ENCODE measurements around the gene VIT. TPM values are rescaled to one million over a fixed set of nuclear protein-coding genes. Genes with fewer than 3 reads are reported as not detected.

The VIT gene
- total RNA-seq, 4 donors from 2014 or later, result 48.2 to 135 (median 93.4) TPM

DNA sequence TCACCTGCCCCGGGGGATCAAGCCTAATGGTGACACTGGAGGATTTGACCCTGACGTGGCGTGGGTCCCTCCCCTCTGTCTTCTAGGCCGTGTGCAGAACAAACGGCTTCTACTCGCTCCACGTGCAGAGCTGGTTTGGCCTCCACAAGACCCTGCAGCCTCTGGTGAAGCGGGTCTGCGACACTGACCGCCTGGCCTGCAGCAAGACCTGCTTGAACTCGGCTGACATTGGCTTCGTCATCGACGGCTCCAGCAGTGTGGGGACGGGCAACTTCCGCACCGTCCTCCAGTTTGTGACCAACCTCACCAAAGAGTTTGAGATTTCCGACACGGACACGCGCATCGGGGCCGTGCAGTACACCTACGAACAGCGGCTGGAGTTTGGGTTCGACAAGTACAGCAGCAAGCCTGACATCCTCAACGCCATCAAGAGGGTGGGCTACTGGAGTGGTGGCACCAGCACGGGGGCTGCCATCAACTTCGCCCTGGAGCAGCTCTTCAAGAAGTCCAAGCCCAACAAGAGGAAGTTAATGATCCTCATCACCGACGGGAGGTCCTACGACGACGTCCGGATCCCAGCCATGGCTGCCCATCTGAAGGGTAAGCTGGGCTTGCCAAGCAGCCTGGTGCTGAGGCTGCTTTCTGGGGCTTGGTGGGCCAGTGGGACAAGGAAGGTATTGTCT, 112.0 kb downstream of the VIT start:
- TF ChIP-seq, protein P1, sequence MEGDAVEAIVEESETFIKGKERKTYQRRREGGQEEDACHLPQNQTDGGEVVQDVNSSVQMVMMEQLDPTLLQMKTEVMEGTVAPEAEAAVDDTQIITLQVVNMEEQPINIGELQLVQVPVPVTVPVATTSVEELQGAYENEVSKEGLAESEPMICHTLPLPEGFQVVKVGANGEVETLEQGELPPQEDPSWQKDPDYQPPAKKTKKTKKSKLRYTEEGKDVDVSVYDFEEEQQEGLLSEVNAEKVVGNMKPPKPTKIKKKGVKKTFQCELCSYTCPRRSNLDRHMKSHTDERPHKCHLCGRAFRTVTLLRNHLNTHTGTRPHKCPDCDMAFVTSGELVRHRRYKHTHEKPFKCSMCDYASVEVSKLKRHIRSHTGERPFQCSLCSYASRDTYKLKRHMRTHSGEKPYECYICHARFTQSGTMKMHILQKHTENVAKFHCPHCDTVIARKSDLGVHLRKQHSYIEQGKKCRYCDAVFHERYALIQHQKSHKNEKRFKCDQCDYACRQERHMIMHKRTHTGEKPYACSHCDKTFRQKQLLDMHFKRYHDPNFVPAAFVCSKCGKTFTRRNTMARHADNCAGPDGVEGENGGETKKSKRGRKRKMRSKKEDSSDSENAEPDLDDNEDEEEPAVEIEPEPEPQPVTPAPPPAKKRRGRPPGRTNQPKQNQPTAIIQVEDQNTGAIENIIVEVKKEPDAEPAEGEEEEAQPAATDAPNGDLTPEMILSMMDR (IDR thresholded peaks at IDR 0.05; ENCODE audit: low read depth), result no peak

DNA sequence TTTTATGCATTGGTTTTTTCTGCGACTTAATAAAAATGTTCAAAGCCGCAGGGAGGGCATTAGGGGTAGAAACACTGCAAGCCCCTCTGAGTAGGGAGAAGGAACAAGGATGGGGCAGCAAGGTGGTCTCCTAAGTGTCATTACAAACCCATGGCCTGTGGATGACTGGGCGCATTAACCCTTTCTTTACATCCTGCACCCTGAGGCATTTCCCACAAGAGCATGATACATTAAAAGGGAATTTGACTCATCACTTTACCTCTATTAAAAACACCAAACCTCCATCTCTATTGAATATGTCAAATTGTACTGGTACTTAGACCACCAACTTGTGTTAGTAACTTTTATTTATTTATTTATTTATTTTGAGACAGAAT, 112.5 kb downstream of the VIT start:
- TF ChIP-seq, protein P1 (IDR thresholded peaks at IDR 0.05; ENCODE audit: low read depth), result no peak

DNA sequence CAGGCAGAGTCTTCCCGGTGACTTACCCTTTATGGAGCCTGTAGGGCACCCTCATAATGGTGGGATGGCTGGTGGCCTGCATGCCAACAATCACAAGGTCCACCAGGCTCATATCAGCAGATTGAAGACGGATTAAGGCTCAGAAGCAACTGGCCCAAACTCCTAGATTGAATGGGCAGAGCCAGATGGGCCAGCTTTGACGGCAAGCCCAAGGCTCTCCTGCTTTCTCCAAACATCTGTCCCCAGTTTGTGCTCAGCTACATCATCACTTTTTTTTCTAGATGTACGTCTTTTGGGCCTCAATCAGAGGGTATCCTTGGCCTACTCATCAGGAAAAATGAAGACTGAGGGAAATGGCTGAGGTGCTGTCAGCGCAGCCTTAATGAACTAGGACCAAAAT, 114.6 kb downstream of the VIT start:
- TF ChIP-seq, protein P1 (IDR thresholded peaks at IDR 0.05; ENCODE audit: low read depth), result no peak

DNA sequence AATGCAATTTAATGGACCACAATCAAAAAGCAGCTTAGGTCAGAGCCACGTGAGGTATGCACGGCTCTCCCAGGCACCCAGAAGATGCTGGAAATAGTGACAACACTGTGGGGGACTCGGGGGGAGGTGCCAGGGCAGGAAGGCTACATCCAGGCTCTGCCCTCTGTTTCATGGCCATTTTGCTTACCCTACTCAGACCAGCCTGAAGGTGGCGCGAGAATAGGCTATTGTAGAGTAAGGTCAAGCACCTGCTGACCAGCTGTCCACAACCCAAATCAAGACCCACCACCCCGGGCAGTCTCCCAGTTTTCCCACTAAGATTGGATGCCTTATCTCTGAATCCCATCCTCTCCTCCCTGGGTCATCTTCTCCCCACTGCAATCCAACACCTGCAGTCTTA, 115.7 kb downstream of the VIT start:
- TF ChIP-seq, protein P1 (IDR thresholded peaks at IDR 0.05; ENCODE audit: low read depth), result no peak

DNA sequence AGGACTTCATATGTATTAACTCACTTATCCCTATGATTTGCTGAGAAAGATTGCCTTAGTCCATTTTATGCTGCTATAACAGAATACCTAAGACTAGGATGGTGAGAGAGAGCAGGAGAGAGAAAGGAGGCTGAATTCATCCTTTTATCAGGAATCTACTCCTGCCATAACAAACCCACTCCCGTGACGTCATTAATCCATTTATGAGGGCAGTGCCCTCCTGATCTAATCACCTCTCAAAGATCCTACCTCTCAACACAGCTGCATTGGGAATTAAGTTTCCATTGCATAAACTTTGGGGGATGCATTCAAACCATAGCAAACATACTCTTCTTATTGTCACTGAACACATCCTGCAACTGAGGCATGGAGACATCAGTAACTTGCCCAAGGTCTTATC, 122.0 kb downstream of the VIT start:
- TF ChIP-seq, protein P1 (IDR thresholded peaks at IDR 0.05; ENCODE audit: low read depth), result no peak

DNA sequence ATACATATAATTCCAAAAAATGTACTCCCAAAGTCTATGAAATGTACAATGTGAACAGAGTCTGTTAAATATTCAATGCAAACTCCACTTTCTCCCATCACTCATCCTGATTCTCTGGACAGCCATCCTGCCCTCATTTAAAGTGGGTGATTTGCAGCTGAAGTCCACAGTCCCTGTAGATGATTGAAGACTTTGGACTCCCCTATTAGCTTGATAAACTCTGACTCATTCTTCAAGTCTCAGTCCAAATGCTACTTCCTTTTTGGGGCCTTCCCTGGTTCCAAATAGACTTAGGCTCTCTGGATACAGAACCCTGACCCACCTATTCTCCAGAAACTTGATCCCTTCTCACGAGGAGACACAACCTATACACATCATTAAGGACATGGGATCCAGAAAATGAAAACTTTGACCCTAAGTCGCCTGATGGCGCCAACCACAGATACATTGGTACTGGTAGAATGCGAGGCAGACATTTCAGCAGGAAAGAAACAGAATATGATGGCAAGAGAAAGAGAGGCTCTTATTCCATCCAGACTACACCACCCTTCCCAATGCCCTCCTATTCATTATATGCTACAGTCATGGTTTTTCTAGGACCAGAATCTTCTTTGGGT, 122.7 kb downstream of the VIT start:
- TF ChIP-seq, protein P1 (IDR thresholded peaks at IDR 0.05; ENCODE audit: low read depth), result no peak

DNA sequence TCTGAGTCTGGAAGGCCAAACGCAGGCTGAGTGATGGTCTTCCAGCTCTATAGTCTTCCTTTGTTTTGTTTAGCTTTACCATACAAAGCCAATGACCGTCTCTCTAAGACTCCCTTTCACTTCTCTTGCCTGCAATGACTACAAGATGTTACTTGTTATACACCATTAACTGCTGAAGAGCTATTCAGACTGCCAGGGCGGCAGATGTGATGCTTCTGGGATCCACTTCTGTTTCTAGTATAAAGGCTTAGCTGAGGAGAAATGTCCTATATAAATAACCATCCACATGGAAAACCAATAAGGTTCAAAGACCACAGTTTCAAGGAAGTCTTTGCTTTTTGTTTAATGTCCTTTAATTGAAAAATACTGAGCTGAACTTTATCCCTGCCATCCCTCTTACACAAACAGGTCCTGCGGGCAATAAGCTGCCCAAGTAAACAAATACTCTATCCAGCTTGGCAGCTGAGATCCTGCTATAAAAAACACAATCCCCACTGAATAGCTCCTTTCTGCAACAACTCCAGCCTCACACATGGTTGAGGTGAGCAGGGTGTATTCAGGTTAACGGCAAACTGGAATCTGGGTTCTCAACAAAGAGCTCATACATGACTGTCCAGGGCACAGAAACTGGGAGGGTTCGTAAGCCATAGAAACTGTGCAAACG, 124.6 kb downstream of the VIT start:
- TF ChIP-seq, protein P1 (IDR thresholded peaks at IDR 0.05; ENCODE audit: low read depth), result no peak
